SU-DHL-6 (cell line): Measurements from ENCODE around the gene PBX1.

Experiments used
- CTCF ChIP-seq: fragments of 200-600 bp; sonication (generic); IDR thresholded peaks from one replicate; pipeline ENCODE4 v1.5.1; 2017; ENCODE audit warnings: antibody characterized with exemption, mild to moderate bottlenecking, low read length, moderate library complexity; ENCODE audit not compliant: insufficient read depth, poor library complexity, severe bottlenecking
- EZH2phosphoT487 ChIP-seq: fragments of 200-600 bp; sonication (generic), shearing (Covaris generic); conservative IDR thresholded peaks from 2 replicates; pipeline ENCODE4 v1.6.1; 2018; ENCODE audit warnings: mild to moderate bottlenecking, antibody characterized with exemption, low read length, moderate library complexity, mixed read lengths

- TF ChIP-seq CTCF (no peak), EZH2phosphoT487 (no peak)
Observed at GRCh38 chr1:164735315-164736052, 176.5 kb downstream of the PBX1 start.
